NOMO-1 treated with DMSO at 0.1 percent for 48 hours (cell line): ENCODE data around the gene ZNF385C.

Experiments used
- DNase-seq: peaks from one replicate; lab custom pipeline; 2025; ENCODE audit not compliant: unreplicated experiment; lab: John Stamatoyannopoulos, UW

Gene ZNF385C

GRCh38 chr17:42051645-42052044 lies 46.6 kb downstream of the ZNF385C start:
- DNase-seq = no peak

DNA sequence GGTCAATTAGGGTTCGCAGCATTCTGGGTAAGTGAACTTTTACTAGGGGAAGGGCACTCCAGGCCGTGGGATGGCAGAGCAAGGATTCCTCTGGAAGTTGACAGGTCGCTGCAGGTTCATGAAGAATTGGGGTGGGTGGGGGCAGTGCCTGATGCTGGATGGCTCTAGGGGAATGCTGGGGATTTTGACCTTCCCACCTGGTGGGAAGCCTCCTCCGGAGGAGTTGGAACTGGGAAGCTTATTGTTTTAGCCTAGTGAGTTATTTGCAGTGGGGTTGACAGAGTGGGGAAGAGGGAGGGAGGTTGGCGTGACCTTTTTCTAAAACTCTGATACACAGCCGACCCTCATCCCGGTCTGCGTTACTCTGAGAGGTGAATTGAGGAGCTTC lies 47.3 kb downstream of the ZNF385C start:
- DNase-seq = no peak

- peak; percentile 36 for DNase-seq
Observed at GRCh38 chr17:42050393-42051012, 47.8 kb downstream of the ZNF385C start, which contains the start of gene C17orf113. Gene C17orf113 (minus strand): TSS chr17:42050601. CDS start chr17:42043376, 7,225 bp downstream.

GRCh38 chr17:42049834-42050392 lies 48.4 kb downstream of the ZNF385C start:
- DNase-seq = no peak

- DNase-seq = no peak
Observed at GRCh38 chr17:42047343-42047742, 50.9 kb downstream of the ZNF385C start.

DNA sequence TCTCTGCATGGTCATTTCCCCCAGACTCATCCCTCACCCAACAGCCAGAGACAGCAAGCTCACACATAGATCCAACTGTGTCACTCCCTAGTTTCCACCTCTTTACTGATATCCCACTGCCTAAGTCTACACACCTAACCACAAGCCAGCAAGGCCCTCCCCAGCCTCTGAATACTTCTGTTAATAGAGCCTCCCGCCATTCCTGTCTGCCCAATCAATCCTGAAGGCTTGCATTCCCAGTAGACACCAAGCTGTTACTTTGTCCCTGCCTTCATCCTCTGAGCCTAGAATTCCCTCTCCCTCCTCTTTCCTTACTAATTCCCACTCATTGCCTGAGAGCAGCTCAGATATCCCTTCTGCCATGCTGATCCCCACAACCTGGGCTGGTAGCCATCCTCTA lies 52.6 kb downstream of the ZNF385C start:
- DNase-seq = no peak

DNA sequence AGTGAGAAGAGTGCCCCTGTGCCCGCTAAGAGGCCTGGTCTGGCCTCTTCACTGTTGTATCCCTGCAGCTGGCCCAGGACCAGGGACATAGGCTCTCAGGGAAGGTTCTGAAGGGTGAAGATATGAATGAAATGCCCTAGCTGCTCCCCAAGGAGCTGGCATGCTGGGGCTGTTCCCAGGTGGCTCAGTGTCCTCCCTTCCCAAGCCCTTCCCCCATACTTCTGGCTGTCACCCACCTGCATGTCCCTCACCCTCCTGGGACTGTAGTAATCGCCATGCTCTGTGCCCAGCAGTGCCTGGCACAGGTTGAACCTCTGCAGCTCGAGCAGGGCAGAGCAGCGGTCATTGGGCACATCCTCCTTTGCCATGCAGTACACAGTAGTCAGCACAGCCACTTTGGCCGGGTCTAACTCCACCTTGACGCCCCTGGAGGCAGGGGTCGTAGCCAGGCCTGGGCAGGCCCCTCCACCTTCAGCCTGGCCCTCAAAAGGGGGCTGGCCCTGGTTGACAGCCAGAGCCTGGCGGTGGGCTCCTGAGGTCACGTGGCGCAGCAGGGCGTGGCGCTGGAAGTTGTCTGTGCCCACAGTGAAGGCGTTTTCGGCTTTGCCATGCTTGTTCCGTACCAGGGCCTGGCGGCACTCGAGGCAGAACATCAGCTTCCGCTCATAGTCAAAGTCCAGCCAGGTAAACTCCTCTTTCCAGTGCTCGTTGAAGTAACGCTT lies 55.5 kb downstream of the ZNF385C start:
- DNase-seq = no peak

DNA sequence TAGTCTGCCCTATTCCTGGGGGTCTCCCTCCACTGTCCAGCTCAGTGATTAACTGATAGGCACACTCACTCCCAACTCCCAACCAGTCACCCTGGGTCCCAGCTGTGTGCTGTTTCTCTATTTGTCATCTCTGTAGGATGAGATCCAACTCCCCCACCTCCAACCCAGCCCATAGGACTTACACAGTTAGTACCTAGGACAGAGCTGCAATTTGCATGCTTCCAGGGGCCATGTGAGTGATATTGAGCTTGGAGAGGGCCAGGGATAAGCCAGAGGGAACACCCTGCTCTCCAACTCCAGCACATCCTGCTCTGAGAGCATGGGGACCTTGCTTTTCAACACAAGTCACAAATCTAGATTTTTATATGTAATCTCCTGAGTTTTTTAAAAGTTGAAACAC lies 56.7 kb downstream of the ZNF385C start:
- DNase-seq = no peak

DNA sequence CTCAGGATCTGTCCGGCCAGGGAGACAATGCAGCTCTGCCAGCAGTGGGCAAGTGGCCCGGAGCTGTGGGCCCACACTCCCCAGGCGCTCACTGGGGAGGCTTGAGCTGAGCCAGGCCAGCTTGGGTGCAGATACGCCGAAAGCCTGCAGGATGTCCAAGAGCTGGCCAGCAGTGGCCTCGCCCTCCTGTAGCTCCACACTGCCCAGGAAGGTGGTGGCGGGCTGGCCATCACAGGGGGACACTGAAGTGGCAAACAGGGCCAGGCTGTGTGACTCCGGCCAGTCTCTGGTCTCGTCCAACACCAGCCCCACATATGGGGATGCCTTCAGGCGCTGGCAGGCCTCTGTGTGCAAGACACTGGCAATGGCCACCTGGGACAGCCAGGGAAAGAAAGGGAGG lies 57.5 kb downstream of the ZNF385C start:
- no peak for DNase-seq

- DNase-seq = no peak
Observed at GRCh38 chr17:42039794-42040763, 58.2 kb downstream of the ZNF385C start.

GRCh38 chr17:42038221-42038973 lies 59.9 kb downstream of the ZNF385C start:
- no peak for DNase-seq

DNA sequence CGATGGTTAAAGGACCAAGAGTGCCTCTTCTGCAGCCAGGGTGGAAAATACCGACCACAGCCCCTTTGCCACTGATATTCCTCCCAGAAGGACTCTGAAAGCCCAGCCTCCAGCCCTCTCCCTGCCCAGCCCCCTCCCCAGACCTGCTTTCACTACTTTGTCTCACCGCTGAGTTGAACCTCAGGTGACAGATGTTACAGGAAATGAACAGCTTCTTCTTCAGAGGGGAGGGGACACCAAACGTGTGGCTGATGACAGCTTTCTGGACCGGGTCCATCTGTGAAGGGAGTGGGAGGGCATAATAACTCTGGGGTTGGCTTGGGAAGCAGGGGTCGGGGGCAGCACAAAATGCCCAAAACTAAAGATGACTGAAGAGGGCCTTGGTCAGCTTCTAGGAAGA lies 64.2 kb downstream of the ZNF385C start:
- DNase-seq = no peak

DNA sequence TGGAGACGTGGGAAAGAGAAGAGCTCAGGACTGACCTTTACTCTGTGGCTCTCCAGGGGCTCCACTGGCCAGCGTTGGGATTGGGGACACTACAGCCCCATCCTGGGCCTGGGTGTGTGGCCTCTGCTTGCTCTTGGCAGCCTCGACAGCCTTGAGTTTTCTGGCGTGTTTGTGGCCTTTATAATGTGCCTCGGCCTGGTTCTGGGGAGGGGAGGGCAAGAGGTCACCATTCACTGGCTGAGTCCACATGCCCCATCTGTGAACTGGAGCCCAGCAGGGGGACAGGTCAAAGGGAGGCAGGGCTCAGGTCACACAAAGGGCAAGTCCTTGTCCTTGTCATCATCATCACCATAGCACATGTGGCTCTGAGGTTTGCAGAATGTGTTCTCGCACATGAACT lies 66.7 kb downstream of the ZNF385C start:
- DNase-seq = no peak

GRCh38 chr17:42028791-42029127 lies 69.5 kb downstream of the ZNF385C start:
- DNase-seq = no peak

DNA sequence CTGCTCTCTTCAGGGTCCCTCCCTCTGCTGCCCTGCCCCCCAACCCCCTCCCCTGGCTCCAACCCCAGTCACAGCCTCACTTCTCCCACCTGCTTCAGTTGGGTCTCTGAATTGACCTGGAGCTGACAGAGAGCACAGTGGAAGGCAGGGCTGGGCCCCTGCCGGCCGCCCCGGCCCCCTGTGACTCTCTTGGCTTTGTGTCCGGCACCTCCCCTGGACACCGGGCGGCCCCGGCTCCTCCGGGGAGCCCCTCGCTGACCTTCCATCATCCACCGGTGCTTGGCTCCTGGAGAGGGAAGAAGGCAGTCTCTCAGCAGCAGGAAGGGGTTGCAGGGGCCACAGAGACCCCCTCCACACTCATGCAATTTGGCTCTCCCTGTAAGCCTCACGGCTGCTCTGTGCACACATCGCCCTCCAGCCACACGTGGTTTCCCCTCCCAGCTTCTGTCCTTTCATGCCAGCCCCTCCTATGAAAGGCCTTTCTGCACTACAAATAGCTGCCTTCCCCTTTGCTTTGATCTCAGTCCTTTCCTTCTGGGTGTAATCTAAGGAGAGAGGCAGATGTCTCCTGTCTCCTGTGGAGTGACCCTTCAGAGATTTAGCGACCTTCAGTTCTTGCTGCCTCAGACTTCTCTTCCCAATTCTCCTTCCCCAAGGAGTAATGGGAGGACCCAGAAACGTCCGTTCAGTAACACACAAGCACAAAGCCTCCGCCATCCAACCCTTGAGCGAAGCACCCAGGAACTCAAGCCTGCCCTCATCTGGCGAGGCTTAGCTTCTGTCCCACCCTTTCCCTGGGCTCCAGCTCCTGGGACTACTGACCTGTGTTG lies 70.1 kb downstream of the ZNF385C start:
- DNase-seq = no peak

GRCh38 chr17:42027590-42027889 lies 70.7 kb downstream of the ZNF385C start:
- no peak for DNase-seq

GRCh38 chr17:42026857-42027589 lies 71.2 kb downstream of the ZNF385C start:
- DNase-seq = no peak

DNA sequence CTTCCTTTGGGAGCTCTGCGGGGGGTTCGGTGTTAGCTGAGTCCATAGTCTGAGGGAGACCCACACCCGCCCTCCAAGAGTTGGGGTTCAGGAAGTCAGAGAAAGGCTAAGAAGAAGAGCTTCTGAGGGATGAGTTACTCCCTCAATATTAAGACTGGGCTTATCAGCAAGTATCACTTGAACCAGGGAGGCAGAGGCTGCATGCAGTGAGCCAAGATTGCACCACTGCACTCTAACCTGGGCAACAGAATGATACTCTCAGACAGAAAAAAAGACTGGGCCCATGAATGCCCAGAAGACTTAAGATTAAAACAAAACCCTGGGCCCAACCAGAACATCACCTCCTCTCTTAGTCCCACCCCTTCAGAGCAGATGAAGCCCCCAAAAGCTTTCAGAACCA lies 72.3 kb downstream of the ZNF385C start:
- no peak for DNase-seq

GRCh38 chr17:42025191-42025579 lies 73.1 kb downstream of the ZNF385C start:
- no peak for DNase-seq
